Measurements from ENCODE around the gene SERGEF.

SERGEF gene

GRCh38 chr11:17788084-17788483 is 224.8 kb downstream of the SERGEF start:
- no peak for DNase-seq (ENCODE audit: low spot score)
- FAIRE-seq = no peak

DNA sequence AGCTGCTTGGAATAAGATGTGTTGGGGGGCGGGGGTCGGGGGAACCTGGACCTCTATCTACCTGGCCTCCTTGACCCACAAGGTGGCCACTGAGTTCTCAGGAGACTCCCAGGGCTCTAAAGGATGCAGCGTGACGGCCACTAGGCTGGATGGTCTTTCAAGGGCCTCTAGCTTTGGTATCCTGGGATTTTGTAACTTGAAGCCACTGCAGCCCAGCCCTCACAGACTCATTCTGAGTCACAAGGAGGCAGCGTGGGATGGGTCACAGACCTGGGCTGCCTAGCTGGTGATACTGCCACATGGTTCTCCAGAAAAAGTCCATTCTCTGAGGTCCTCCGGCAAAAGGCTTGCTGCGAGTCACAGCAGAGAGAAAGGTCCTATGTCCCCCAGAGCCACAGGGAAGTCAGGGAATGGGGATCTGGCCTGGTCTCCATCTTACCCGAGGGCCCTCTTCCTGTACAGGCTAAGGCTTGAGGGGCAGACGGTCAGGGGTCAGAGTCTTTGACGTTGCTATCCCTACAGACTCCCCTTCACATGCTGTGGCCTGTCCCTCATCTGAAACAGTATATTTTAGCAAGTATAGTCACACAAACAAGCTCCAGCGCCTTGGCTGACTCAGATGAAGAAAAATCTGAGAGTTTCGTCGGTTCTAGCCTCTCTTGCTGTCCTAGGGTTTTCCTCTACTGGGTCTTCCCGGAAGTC is 225.9 kb downstream of the SERGEF start:
- DNase-seq (ENCODE audit: low spot score) (no peak), FAIRE-seq (no peak)

GRCh38 chr11:17783878-17784277 is 229.0 kb downstream of the SERGEF start:
- FAIRE-seq (no peak), DNase-seq (ENCODE audit: low spot score) (no peak)

- FAIRE-seq = no peak
- no peak for DNase-seq (ENCODE audit: low spot score)
Observed at GRCh38 chr11:17782603-17783337, 230.1 kb downstream of the SERGEF start.

GRCh38 chr11:17782145-17782544 is 230.7 kb downstream of the SERGEF start:
- FAIRE-seq = no peak
- DNase-seq (ENCODE audit: low spot score) = no peak

DNA sequence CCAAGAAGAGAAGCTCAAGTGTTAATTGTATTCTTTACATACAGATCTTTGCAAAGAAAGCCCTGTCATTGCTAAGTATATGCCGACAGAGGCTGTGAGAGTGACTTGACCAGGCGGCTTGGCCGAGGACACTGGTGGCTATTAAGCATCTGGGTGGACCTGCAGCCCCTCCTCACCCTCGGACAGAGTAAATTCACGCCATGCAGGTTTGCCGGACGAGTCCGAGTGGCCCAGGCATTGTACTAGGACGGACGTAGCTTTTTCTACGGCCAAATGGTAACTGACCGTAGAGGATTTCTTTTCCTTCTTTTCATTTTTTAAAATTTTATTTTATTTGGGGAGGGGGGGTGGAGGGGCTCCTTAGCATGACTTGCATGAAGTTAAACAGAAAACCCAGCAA is 231.2 kb downstream of the SERGEF start:
- DNase-seq (ENCODE audit: low spot score) (no peak), FAIRE-seq (no peak)

GRCh38 chr11:17781221-17781620 is 231.6 kb downstream of the SERGEF start:
- no peak for DNase-seq (ENCODE audit: low spot score)
- no peak for FAIRE-seq

- FAIRE-seq (no peak), DNase-seq (ENCODE audit: low spot score) (no peak)
Observed at GRCh38 chr11:17780668-17781067, 232.2 kb downstream of the SERGEF start.

DNA sequence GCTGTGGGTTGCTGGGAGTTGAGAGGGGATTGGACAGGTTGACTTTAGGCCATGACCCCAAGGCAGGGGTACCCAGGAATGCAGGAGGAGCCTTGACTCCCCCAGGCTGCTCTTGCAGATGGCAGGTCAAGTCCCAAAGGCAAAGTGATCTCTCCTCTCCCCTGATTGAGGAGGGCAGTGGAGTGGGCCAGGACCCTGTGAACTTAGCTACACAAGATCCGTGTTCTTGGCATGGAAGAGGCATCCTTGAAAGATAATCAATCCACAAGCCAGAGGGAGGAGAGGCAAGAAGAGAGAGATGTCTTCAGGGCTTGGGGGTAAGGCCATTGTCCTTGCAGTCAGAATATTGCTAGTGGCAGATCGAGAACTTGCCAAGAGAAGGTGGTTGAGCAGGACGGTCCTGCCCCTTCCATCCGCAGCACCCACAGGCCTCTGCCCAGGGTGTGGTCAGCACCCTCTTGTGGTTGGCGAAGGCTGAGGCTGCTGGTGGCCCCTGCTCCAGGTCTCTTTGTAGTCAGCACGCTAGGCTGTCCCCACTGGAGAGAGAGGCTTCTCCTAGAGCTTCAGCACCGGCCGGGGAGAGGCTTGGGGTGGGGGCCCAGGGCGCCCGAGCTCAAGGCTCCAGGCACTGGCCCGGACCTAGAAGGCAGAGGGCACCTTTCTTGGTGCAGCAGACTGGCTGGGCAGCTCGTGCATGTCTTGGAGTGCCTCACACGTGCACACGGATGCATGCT is 232.8 kb downstream of the SERGEF start:
- DNase-seq (ENCODE audit: low spot score) (no peak), FAIRE-seq (no peak)

GRCh38 chr11:17778956-17779860 is 233.6 kb downstream of the SERGEF start:
- no peak for FAIRE-seq
- DNase-seq (ENCODE audit: low spot score) = no peak

- FAIRE-seq (no peak), DNase-seq (ENCODE audit: low spot score) (no peak)
Observed at GRCh38 chr11:17778352-17778751, 234.5 kb downstream of the SERGEF start.

GRCh38 chr11:17777738-17778091 is 235.1 kb downstream of the SERGEF start:
- FAIRE-seq (no peak), DNase-seq (ENCODE audit: low spot score) (no peak)

GRCh38 chr11:17777086-17777737 is 235.6 kb downstream of the SERGEF start:
- DNase-seq (ENCODE audit: low spot score) (no peak), FAIRE-seq (no peak)

DNA sequence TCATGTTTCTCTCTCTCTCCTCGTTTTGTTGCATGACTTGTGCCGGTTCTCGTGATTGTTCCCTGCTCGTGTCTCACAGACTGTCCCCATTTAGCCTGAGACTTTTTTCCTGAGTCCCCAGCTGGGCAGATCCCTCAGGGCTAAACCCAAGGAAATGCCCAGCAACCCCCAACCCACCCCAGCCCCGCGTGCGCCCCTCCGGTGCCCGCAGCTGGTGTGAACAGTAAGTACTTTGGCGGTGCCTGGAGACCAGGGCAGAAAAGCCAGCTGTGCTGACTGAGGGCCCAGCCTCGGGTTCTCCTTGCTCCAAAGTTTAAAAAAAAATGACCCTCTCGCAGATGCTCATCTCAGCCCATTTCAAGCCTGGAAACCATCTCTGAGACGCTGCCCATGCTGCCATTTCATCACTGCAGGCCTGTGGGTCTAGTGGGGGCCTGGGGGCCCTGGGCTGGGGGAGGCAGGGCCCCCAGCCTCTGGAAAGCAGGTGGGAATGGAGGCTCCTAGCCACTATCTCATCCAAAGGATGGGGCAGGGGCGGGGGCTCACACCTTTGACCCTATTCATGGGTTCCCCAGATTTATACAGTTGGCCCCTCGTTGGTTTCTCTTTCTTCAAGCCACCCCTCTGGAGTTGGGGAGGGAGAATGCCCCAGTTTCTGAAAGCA is 236.5 kb downstream of the SERGEF start:
- no peak for DNase-seq (ENCODE audit: low spot score)
- FAIRE-seq = no peak

DNA sequence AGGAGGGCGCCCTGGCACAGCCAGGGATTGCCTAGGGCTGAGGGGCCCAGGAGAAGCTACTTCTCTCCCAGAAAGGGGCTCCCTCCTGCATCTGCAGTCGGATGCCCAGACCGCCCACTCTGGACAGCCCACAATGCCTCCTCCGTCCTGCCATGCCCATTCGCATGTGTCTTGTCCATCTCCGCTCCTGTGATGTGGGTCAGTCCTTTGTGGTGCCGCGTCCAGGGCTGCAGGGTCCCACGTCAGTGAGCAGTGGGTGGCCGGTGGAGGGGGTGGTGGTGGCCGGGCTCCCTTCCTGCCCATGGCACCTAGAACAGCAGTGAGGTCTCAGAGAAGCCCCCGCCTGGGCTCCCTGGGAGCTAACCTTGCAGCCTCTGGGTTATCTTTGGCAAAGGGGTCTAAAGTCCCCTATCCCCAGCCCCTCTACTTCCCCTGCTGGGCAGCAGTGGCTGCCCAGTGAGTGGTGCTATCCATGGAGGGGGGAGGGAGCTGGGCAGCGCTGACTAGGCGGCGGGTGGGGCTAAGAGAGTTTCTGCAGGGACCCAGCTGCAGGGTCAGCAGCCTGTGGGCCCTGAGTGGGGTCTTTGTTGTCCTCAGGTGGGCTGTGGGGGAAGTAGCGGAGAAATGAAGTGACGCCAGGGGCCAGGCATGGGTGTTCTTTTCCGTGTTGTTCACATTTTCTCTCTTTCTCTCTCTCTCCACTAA is 237.2 kb downstream of the SERGEF start:
- no peak for DNase-seq (ENCODE audit: low spot score)
- FAIRE-seq = no peak

- no peak for FAIRE-seq
- DNase-seq (ENCODE audit: low spot score) = no peak
Observed at GRCh38 chr11:17775035-17775348, 237.9 kb downstream of the SERGEF start.

- DNase-seq (ENCODE audit: low spot score) (no peak), FAIRE-seq (no peak)
Observed at GRCh38 chr11:17774232-17775034, 238.4 kb downstream of the SERGEF start.

GRCh38 chr11:17773674-17774073 is 239.2 kb downstream of the SERGEF start:
- DNase-seq (ENCODE audit: low spot score) = no peak
- FAIRE-seq = no peak
